DND-41 (cell line): ENCODE results near the gene FOS.

Experiments used
- EZH2 ChIP-seq: IDR thresholded peaks from 3 replicates; pipeline ENCODE4 v1.6.1; 2012; ENCODE audit warnings: borderline replicate concordance, low read depth, mild to moderate bottlenecking, moderate library complexity, low read length, inconsistent platforms; ENCODE audit not compliant: severe bottlenecking
- TF ChIP-seq, protein P1 (sequence below): IDR thresholded peaks from 2 replicates; pipeline ENCODE4 v1.5.1; 2012; ENCODE audit warnings: borderline replicate concordance, low read length, moderate library complexity, mild to moderate bottlenecking; ENCODE audit not compliant: poor library complexity, severe bottlenecking; ENCODE audit errors: extremely low read depth

DNA sequence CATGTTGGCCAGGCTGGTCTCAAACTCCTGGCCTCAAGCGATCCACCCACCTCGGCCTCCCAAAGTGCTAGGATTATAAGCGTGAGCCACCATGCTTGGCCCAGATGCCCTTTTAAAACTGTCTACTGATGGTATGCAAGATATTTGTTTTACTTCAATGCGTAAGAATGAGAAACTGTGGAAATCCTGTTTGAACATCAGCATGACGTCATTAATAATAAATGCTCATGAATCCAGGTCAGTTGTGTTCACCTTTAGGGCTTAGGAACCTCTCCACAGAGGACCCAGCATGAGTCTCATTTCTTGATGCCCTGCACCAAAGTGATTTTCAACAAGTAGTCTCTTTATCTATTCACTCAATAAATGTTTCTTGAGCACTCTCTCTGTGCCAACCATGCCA lies 34.5 kb upstream of the FOS start:
- TF ChIP-seq, protein P1, sequence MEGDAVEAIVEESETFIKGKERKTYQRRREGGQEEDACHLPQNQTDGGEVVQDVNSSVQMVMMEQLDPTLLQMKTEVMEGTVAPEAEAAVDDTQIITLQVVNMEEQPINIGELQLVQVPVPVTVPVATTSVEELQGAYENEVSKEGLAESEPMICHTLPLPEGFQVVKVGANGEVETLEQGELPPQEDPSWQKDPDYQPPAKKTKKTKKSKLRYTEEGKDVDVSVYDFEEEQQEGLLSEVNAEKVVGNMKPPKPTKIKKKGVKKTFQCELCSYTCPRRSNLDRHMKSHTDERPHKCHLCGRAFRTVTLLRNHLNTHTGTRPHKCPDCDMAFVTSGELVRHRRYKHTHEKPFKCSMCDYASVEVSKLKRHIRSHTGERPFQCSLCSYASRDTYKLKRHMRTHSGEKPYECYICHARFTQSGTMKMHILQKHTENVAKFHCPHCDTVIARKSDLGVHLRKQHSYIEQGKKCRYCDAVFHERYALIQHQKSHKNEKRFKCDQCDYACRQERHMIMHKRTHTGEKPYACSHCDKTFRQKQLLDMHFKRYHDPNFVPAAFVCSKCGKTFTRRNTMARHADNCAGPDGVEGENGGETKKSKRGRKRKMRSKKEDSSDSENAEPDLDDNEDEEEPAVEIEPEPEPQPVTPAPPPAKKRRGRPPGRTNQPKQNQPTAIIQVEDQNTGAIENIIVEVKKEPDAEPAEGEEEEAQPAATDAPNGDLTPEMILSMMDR = no peak
- TF ChIP-seq EZH2 = no peak
